Lower lobe of right lung (tissue), 2 donors: Measurements from ENCODE around the gene TNFSF13B. TPM values are rescaled to one million over a fixed set of nuclear protein-coding genes. Genes with fewer than 3 reads are reported as not detected.
"Not testable (repeated sequence)": the region's sequence is repeated elsewhere in the genome, so short reads cannot be mapped to it uniquely, and the experiment has no call there.

Source experiments
- ATAC-seq, 2 donors: fragments of 200-7000 bp; cut with Tn5 transposase; one replicate each; pipeline ENCODE4 v1.9.1; 2020 to 2022; ENCODE audit warnings: mild to moderate bottlenecking in 2 of 2, moderate library complexity in 2 of 2
- DNase-seq: peaks from one replicate; pipeline ENCODE4 v3.0.0-alpha.2; 2020
- H3K27ac ChIP-seq: fragments of 200-600 bp; one replicate; pipeline ENCODE4 v1.8.0; 2022
- H3K27me3 ChIP-seq: fragments of 200-600 bp; one replicate; pipeline ENCODE4 v1.8.0; 2022; ENCODE audit warnings: low read depth
- H3K36me3 ChIP-seq: fragments of 200-600 bp; one replicate; pipeline ENCODE4 v1.8.0; 2022; ENCODE audit warnings: mild to moderate bottlenecking
- H3K4me1 ChIP-seq: fragments of 200-600 bp; one replicate; pipeline ENCODE4 v1.8.0; 2022
- H3K4me3 ChIP-seq: fragments of 200-600 bp; one replicate; pipeline ENCODE4 v1.8.0; 2022; ENCODE audit warnings: mild to moderate bottlenecking
- H3K9me3 ChIP-seq: fragments of 200-600 bp; one replicate; pipeline ENCODE4 v1.8.0; 2022
- CTCF ChIP-seq: fragments of 200-600 bp; IDR thresholded peaks from one replicate; pipeline ENCODE4 v1.8.0; 2022; ENCODE audit warnings: antibody characterized with exemption, mild to moderate bottlenecking
- intact Hi-C: fragments of 100-400 bp; cut with DNase I; formaldehyde crosslinking; loops from one replicate; pipeline ENCODE4 v1.11.0; 2022
- total RNA-seq: library from RNA; stranded (reverse); fragmentation: NEBNext Ultra II Directional; extraction: Animal tissue kit (Norgen Biotek cat#: 25700); gene quantifications from one replicate; pipeline ENCODE4 v1.2.1, GENCODE V29; 2021
- donor health status: DM: no; HTN: yes; CAD: no; lungs with severe emphysema.

Gene TNFSF13B
- total RNA-seq, 1 donor from 2014 or later = 26.6 TPM

GRCh38 chr13:108304170-108305016, 34.9 kb downstream of the TNFSF13B start:
- intact Hi-C loops = no loop called here
- Histone ChIP-seq H3K4me3 (no peak overlapping the region), H3K27me3 (no peaks in the 10 kb centered on the region), H3K9me3 (no peaks in the 10 kb centered on the region), H3K4me1 (no peaks in the 10 kb centered on the region), H3K36me3 (no peaks in the 10 kb centered on the region), H3K27ac (no peak overlapping the region)
- no peak for DNase-seq
- no peak for TF ChIP-seq CTCF
- ATAC-seq = no peak

- no peaks in the 10 kb centered on the region for H3K27me3 ChIP-seq
- no peak for DNase-seq
- intact Hi-C loops = no loop called here
- no peak overlapping the region for H3K27ac ChIP-seq
- H3K36me3 ChIP-seq = no peaks in the 10 kb centered on the region
- no peak overlapping the region for H3K4me3 ChIP-seq
- H3K9me3 ChIP-seq = no peaks in the 10 kb centered on the region
- no peaks in the 10 kb centered on the region for H3K4me1 ChIP-seq
- no peak for TF ChIP-seq CTCF
- no peak for ATAC-seq
These were observed 36.1 kb downstream of the TNFSF13B start for GRCh38 chr13:108305655-108306054.

- intact Hi-C loops = no loop called here
These were observed 37.3 kb downstream of the TNFSF13B start for GRCh38 chr13:108306860-108307259.

GRCh38 chr13:108311596-108311995, 42.1 kb downstream of the TNFSF13B start:
- DNase-seq, intact Hi-C loops, H3K27ac ChIP-seq, H3K36me3 ChIP-seq, ATAC-seq, H3K4me3 ChIP-seq, H3K4me1 ChIP-seq, H3K27me3 ChIP-seq, H3K9me3 ChIP-seq: not testable (repeated sequence)

More at GRCh38 chr13:108306860-108307259, 37.3 kb downstream of the TNFSF13B start:
- no peaks in the 10 kb centered on the region for H3K27me3 ChIP-seq
- DNase-seq (no peak), ATAC-seq (no peak)
- H3K27ac ChIP-seq = no peak overlapping the region
- H3K9me3 ChIP-seq = no peaks in the 10 kb centered on the region
- TF ChIP-seq CTCF = no peak
- no peaks in the 10 kb centered on the region for H3K4me1 ChIP-seq
- no peak overlapping the region for H3K4me3 ChIP-seq
- H3K36me3 ChIP-seq = no peaks in the 10 kb centered on the region

GRCh38 chr13:108313382-108313781, 43.9 kb downstream of the TNFSF13B start:
- Histone ChIP-seq H3K4me1 (no peaks in the 10 kb centered on the region), H3K27ac (no peak overlapping the region), H3K4me3 (no peak overlapping the region), H3K27me3 (no peaks in the 10 kb centered on the region), H3K36me3 (no peaks in the 10 kb centered on the region), H3K9me3 (no peaks in the 10 kb centered on the region)
- intact Hi-C loops = no loop called here
- no peak for DNase-seq
- ATAC-seq = no peak
- TF ChIP-seq CTCF = no peak

GRCh38 chr13:108315273-108315672, 45.8 kb downstream of the TNFSF13B start:
- DNase-seq (no peak), ATAC-seq (no peak)
- Histone ChIP-seq H3K36me3 (no peaks in the 10 kb centered on the region), H3K9me3 (no peaks in the 10 kb centered on the region), H3K4me3 (no peak overlapping the region), H3K27ac (no peak overlapping the region), H3K27me3 (no peaks in the 10 kb centered on the region), H3K4me1 (no peaks in the 10 kb centered on the region)
- no peak for TF ChIP-seq CTCF
- intact Hi-C loops = no loop called here
